HL-60 (cell line): Measurements from ENCODE around the gene P3H2.

Experiments used
- CTCF ChIP-seq: IDR thresholded peaks from one replicate; pipeline ENCODE4 v1.5.1; 2011; ENCODE audit warnings: low read length, control low read depth, inconsistent platforms; ENCODE audit not compliant: insufficient read depth
- GABPA ChIP-seq: IDR thresholded peaks from 2 replicates; pipeline ENCODE4 v1.6.1; 2012; ENCODE audit warnings: low read depth
- POLR2AphosphoS5 ChIP-seq: IDR thresholded peaks from 2 replicates; pipeline ENCODE4 v1.6.1; 2012; ENCODE audit warnings: low read depth
- REST ChIP-seq: IDR thresholded peaks from 2 replicates; pipeline ENCODE4 v1.6.1; 2012; ENCODE audit warnings: low read depth; ENCODE audit not compliant: insufficient replicate concordance

GRCh38 chr3:189983612-189984011, 137.1 kb downstream of the P3H2 start:
- TF ChIP-seq POLR2AphosphoS5 (no peak), CTCF (no peak), GABPA (no peak), REST (no peak)
